SHP77 (cell line): ENCODE data around the gene SMAD6.
"Not testable (repeated sequence)": the region's sequence is repeated elsewhere in the genome, so short reads cannot be mapped to it uniquely, and the experiment has no call there.

Source experiments
- DNase-seq, 2 experiments: peaks; one replicate each; lab custom pipeline; 2025; lab: John Stamatoyannopoulos, UW

Gene SMAD6

GRCh38 chr15:66742286-66742685, 40.2 kb downstream of the SMAD6 start:
- DNase-seq, result no peak

- no peak for DNase-seq
Measured at GRCh38 chr15:66743204-66743603, 41.2 kb downstream of the SMAD6 start.

GRCh38 chr15:66743703-66744536, 41.9 kb downstream of the SMAD6 start:
- DNase-seq, result no peak

GRCh38 chr15:66744610-66745279, 42.7 kb downstream of the SMAD6 start:
- DNase-seq, result no peak

GRCh38 chr15:66745530-66746230, 43.6 kb downstream of the SMAD6 start:
- DNase-seq, result no peak

- no peak for DNase-seq
Measured at GRCh38 chr15:66746231-66746605, 44.2 kb downstream of the SMAD6 start.

GRCh38 chr15:66747223-66747622, 45.2 kb downstream of the SMAD6 start:
- no peak for DNase-seq

GRCh38 chr15:66747886-66748707, 46.1 kb downstream of the SMAD6 start:
- no peak for DNase-seq

- no peak for DNase-seq
Measured at GRCh38 chr15:66748708-66749035, 46.6 kb downstream of the SMAD6 start.

GRCh38 chr15:66749841-66750575, 48.0 kb downstream of the SMAD6 start:
- no peak for DNase-seq

GRCh38 chr15:66750609-66751008, 48.6 kb downstream of the SMAD6 start:
- no peak for DNase-seq

GRCh38 chr15:66751579-66751978, 49.5 kb downstream of the SMAD6 start:
- DNase-seq, result peak; percentile 8 to 35

GRCh38 chr15:66752078-66752477, 50.0 kb downstream of the SMAD6 start:
- DNase-seq, result no peak

GRCh38 chr15:66753687-66754377, 51.8 kb downstream of the SMAD6 start:
- no peak for DNase-seq

GRCh38 chr15:66754789-66755188, 52.8 kb downstream of the SMAD6 start:
- no peak for DNase-seq

- DNase-seq, result no peak
Measured at GRCh38 chr15:66755298-66756068, 53.4 kb downstream of the SMAD6 start.

GRCh38 chr15:66756295-66756694, 54.3 kb downstream of the SMAD6 start:
- no peak for DNase-seq

GRCh38 chr15:66757030-66757429, 55.0 kb downstream of the SMAD6 start:
- no peak for DNase-seq

- DNase-seq, result no peak
Measured at GRCh38 chr15:66757521-66757920, 55.5 kb downstream of the SMAD6 start.

GRCh38 chr15:66758217-66758616, 56.2 kb downstream of the SMAD6 start:
- not testable (repeated sequence) for DNase-seq
